Keratinocyte (primary cell): Measurements from ENCODE around the gene CTSA. TPM values are rescaled to one million over a fixed set of nuclear protein-coding genes. Genes with fewer than 3 reads are reported as not detected.
A peak's percentile ranks its signal among the peaks of the same experiment; 100 is the strongest.

Experiments
- DNase-seq: peaks from one replicate; pipeline ENCODE4 v3.0.0-alpha.2; 2011; ENCODE audit warnings: low read depth, missing footprints, low spot score
- FAIRE-seq: peaks from 2 replicates; lab custom pipeline; 2011; peaks lifted over from hg19 to GRCh38; lab: Jason Lieb, UNC
- H2AFZ ChIP-seq: 2 replicates; pipeline ENCODE4 v1.6.0; 2012; ENCODE audit warnings: low read length, control low read depth, inconsistent platforms; ENCODE audit not compliant: control insufficient read depth
- H3K27ac ChIP-seq: 2 replicates; pipeline ENCODE4 v1.5.1; 2011; ENCODE audit warnings: low read length; ENCODE audit not compliant: control insufficient read depth, insufficient read depth
- H3K27me3 ChIP-seq: 3 replicates; pipeline ENCODE4 v1.6.0; 2011; ENCODE audit warnings: low read length; ENCODE audit not compliant: control insufficient read depth, insufficient read depth; ENCODE audit errors: extremely low read depth
- H3K36me3 ChIP-seq, 2 experiments: 2 replicates in 1 of 2; 3 replicates in 1 of 2; pipeline ENCODE4 v1.5.1; 2011; ENCODE audit warnings: low read length in 2 of 2, mild to moderate bottlenecking in 1 of 2; ENCODE audit not compliant: control insufficient read depth in 2 of 2, insufficient read depth in 2 of 2; ENCODE audit errors: extremely low read depth in 1 of 2
- H3K4me1 ChIP-seq: 3 replicates; pipeline ENCODE4 v1.5.1; 2011; ENCODE audit warnings: low read length; ENCODE audit not compliant: control insufficient read depth, insufficient read depth; ENCODE audit errors: extremely low read depth
- H3K4me2 ChIP-seq: 3 replicates; pipeline ENCODE4 v1.6.0; 2011; ENCODE audit warnings: low read depth, low read length; ENCODE audit not compliant: control insufficient read depth, insufficient read depth; ENCODE audit errors: extremely low read depth
- H3K4me3 ChIP-seq, 3 experiments: fragments of 200-600 bp in 1 of 3; sonication (generic) in 1 of 3; 2 replicates in 2 of 3; 3 replicates in 1 of 3; pipeline ENCODE4 v1.5.1; 2011 to 2016; ENCODE audit warnings: low read length in 3 of 3, mild to moderate bottlenecking in 3 of 3, control low read depth in 2 of 3, inconsistent platforms in 1 of 3, low read depth in 1 of 3, mixed read lengths in 1 of 3, mixed run types in 1 of 3, moderate library complexity in 1 of 3; ENCODE audit not compliant: control insufficient read depth in 2 of 3, insufficient read depth in 2 of 3; ENCODE audit errors: extremely low read depth in 1 of 3
- H3K79me2 ChIP-seq: 2 replicates; pipeline ENCODE4 v1.6.0; 2012; ENCODE audit warnings: low read length; ENCODE audit not compliant: control insufficient read depth, insufficient read depth
- H3K9ac ChIP-seq: 3 replicates; pipeline ENCODE4 v1.6.0; 2011; ENCODE audit warnings: low read length; ENCODE audit not compliant: control insufficient read depth, insufficient read depth; ENCODE audit errors: extremely low read depth
- H3K9me1 ChIP-seq: 3 replicates; pipeline ENCODE4 v1.6.0; 2011; ENCODE audit warnings: low read length; ENCODE audit not compliant: control insufficient read depth, insufficient read depth; ENCODE audit errors: extremely low read depth
- H3K9me3 ChIP-seq: 2 replicates; pipeline ENCODE4 v1.5.1; 2012; ENCODE audit warnings: low read depth, low read length; ENCODE audit not compliant: control insufficient read depth
- H4K20me1 ChIP-seq: 3 replicates; pipeline ENCODE4 v1.6.0; 2011; ENCODE audit warnings: low read length; ENCODE audit not compliant: control insufficient read depth, insufficient read depth; ENCODE audit errors: extremely low read depth
- EZH2 ChIP-seq: IDR thresholded peaks from one replicate; pipeline ENCODE4 v1.6.1; 2012; ENCODE audit warnings: inconsistent platforms, mild to moderate bottlenecking, low read length, moderate library complexity
- dilution Hi-C: fragments of 300-500 bp; cut with MboI; formaldehyde crosslinking; loops from one replicate; pipeline ENCODE4 v1.7.0; 2020; ENCODE audit warnings: low sequenced_read_pairs; ENCODE audit not compliant: extremely low pct_ligation_motif_present
- polyA plus RNA-seq, 5 experiments: library from polyadenylated mRNA; depleted of rRNA in 3 of 5; stranded (reverse) in 3 of 5; stranded (forward) in 1 of 5; unstranded in 1 of 5; fragments of >200 nt; gene quantifications; 1 replicate in 1 of 5; 2 replicates in 3 of 5; 3 replicates in 1 of 5; pipeline versions ENCODE4 v1.2.1 to v1.2.3, GENCODE V29; 2011 to 2012; ENCODE audit warnings: missing spikeins in 2 of 5, low read depth in 1 of 5, low replicate concordance in 1 of 5
- TF ChIP-seq, protein P1 (sequence below), 3 experiments: IDR thresholded peaks in 1 of 3; conservative IDR thresholded peaks in 1 of 3; optimal IDR thresholded peaks in 1 of 3; 2 replicates in 2 of 3; 3 replicates in 1 of 3; pipeline versions ENCODE3 to v1.5.1; 2011; ENCODE audit warnings: low read length in 3 of 3, mild to moderate bottlenecking in 3 of 3, moderate library complexity in 2 of 3, control low read depth in 1 of 3, inconsistent platforms in 1 of 3; ENCODE audit not compliant: insufficient read depth in 2 of 3; ENCODE audit errors: extremely low read depth in 1 of 3

The CTSA gene
- polyA plus RNA-seq, 1 donor (not counting 4 experiments of a cell fraction or from before 2014, with no cell fraction given), result 38.6 TPM

DNA sequence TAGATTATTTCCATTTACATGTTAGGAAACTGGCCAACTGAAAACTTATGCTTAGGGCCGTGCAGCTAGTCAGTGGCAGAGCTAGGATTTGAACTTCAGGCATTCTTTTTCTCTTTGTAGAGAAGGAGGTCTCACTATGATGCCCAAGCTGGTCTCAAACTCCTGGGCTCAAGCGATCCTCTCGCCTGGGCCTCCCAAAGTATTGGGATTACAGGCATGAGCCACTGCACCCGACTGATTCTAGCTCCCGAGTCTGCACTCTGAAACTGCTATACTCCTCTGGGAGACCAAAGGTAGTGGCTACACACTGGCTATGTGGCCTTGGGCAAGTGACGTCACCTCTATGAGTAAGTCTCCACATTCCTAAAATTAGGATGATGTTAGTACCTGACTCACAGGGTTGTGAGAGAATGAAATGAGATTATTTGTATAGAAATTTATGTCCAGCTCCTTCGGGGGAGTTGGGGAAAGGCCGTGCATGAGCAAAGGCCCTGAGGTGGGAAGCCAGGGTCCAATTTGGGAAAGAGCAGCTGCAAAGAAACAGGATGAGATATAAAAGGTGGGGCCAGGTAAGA is 14.5 kb downstream of the CTSA start:
- Histone ChIP-seq H2AFZ (no peak overlapping the region), H3K9me3 (no peaks in the 10 kb centered on the region), H3K36me3 (peaks cover 7 to 22% of the 10 kb centered on the region in 2 experiments), H3K27me3 (no peaks in the 10 kb centered on the region), H4K20me1 (no peaks in the 10 kb centered on the region), H3K9me1 (peaks cover 7% of the 10 kb centered on the region), H3K4me1 (peaks cover 13% of the 10 kb centered on the region), H3K4me2 (peak overlapping the region; percentile 46), H3K4me3 (no peak overlapping the region), H3K9ac (peak overlapping the region; percentile 34), H3K79me2 (no peaks in the 10 kb centered on the region), H3K27ac (peak overlapping the region; percentile 62)
- DNase-seq, result no peak
- FAIRE-seq, result no peak
- TF ChIP-seq, protein P1, sequence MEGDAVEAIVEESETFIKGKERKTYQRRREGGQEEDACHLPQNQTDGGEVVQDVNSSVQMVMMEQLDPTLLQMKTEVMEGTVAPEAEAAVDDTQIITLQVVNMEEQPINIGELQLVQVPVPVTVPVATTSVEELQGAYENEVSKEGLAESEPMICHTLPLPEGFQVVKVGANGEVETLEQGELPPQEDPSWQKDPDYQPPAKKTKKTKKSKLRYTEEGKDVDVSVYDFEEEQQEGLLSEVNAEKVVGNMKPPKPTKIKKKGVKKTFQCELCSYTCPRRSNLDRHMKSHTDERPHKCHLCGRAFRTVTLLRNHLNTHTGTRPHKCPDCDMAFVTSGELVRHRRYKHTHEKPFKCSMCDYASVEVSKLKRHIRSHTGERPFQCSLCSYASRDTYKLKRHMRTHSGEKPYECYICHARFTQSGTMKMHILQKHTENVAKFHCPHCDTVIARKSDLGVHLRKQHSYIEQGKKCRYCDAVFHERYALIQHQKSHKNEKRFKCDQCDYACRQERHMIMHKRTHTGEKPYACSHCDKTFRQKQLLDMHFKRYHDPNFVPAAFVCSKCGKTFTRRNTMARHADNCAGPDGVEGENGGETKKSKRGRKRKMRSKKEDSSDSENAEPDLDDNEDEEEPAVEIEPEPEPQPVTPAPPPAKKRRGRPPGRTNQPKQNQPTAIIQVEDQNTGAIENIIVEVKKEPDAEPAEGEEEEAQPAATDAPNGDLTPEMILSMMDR (optimal IDR thresholded peaks at IDR 0.05 in 1 of 3, IDR thresholded peaks at IDR 0.05 in 1 of 3, conservative IDR thresholded peaks at IDR 0.05 in 1 of 3; ENCODE audit: extremely low read depth in 1 of 3, insufficient read depth in 2 of 3, low read length in 3 of 3), result no peak
- no peak for TF ChIP-seq EZH2
- dilution Hi-C loops, result no loop called here

DNA sequence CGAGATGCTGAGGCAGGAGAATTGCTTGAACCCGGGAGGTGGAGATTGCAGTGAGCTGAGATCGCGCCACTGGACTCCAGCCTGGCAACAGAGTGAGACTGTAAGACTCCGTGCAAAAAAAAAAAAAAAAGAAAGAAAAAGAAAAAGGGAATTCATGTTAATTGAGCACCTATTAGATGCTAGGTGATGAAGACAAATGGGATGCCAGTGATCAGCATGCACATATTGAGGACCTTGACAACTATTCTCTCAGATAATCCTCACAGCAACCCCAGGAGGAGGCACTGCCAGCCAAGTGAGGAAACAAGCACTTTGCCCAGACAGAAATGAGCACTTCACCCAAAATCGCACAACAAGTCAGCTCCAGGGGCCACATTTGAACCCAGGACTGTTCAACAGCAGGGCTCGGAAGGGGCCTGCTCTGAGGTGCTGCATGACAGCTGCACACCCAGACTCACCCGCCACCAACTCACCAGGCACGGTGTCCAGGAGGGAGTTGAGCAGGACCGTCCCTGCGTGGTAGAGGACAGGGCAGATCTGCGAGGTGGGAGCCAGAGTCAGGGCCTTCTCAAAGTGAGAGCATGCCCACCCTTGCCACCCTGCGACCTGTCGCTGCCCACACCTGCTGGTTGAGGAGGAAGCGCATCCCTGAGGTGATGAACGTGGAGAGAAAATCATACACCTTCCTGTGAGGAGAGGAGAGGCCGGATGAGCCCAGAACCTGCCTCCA is 16.2 kb downstream of the CTSA start:
- no peak for FAIRE-seq
- Histone ChIP-seq H3K27me3 (no peaks in the 10 kb centered on the region), H3K9ac (no peak overlapping the region), H3K9me1 (peaks cover 7% of the 10 kb centered on the region), H3K4me2 (no peak overlapping the region), H4K20me1 (no peaks in the 10 kb centered on the region), H3K4me1 (peaks cover 27% of the 10 kb centered on the region), H3K36me3 (peaks cover 7 to 14% of the 10 kb centered on the region in 2 experiments), H3K79me2 (no peaks in the 10 kb centered on the region), H2AFZ (no peak overlapping the region), H3K4me3 (no peak overlapping the region), H3K9me3 (no peaks in the 10 kb centered on the region), H3K27ac (no peak overlapping the region)
- TF ChIP-seq, protein P1 (optimal IDR thresholded peaks at IDR 0.05 in 1 of 3, IDR thresholded peaks at IDR 0.05 in 1 of 3, conservative IDR thresholded peaks at IDR 0.05 in 1 of 3; ENCODE audit: extremely low read depth in 1 of 3, insufficient read depth in 2 of 3, low read length in 3 of 3), result no peak
- TF ChIP-seq EZH2, result no peak
- no peak for DNase-seq
- dilution Hi-C loops, result no loop called here
